GM10847 (cell line): ENCODE measurements around the gene IHH.

ENCODE experiments used
- POLR2A ChIP-seq: IDR thresholded peaks from 2 replicates; pipeline ENCODE4 v1.6.1; 2011; ENCODE audit not compliant: insufficient read length; ENCODE audit errors: extremely low read depth

IHH gene

DNA sequence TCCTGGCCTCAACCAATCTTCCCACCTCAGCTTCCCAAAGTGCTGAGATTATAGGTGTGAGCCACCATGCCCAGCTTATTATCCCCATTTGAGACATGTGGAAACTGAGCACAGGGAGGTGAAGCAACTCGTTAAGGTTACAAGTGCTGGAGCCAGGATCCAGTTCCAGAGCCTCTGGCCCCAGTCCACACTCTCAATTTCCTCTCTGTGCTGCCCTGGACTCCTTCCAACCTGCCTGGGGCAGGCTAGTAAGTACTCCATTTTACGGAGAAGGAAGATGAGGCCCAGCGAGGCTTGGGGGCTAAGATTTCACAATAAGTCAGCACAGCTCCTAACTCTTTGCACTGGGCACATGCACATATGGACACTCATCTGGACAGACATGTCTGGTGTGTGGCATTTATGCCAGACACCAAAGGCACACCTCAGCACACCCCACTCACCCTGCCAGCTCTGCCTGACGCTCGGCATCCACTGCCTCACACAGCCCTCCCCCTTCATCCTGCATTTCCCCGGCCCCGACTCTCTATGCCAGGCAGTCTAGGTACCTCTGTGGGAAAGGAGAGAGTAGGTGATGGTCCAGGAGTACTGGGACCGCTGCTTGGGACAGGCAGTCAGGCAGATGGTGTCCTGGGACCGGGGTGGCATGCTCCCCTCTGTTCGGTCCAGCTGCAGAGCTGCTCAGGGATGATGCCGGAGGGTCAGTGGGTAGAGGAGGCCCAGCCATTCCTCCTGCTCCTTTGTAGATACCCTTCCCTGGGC, 39.9 kb downstream of the IHH start:
- no peak for TF ChIP-seq POLR2A

- TF ChIP-seq POLR2A = no peak
These were observed 41.3 kb downstream of the IHH start for GRCh38 chr2:219019436-219019835.

DNA sequence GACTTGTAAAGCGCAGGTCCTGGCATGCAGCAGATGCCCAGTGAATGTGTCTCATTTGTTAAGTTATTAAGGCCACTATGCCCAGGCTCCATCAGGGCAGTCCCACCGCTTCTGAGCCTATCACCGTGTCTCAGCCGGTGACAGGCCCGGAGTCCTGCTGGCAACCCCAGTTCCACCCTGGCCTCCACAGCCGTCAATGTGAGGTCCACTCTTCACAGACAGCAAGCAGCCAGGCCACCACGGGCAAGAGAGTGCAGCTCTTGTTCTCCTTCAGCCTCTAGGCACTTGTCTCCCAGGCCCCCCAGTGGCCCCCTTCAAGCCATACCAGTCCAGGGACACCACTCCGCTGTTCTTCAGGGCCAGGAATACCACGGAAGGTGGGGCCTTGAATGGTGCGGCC, 42.0 kb downstream of the IHH start:
- no peak for TF ChIP-seq POLR2A

DNA sequence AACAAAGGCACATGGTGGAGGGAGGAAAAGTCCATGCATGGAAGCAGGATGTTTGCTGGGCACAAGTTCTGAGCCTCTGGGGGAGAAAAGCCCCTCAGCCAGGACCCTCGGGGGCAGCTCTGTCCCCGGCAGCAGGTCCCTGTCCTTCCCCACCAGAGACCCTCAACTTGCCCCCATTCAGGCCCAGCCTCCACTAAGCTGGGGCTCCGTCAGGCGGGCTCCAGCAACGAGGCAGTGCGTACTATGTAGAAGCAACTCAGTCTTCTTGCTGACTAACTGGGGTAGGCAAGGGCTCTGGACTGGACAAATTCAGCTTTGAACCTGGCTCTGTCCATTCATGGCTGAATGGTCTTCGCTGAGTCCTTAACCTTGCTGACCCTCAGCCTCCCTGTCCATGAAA, 42.4 kb downstream of the IHH start:
- TF ChIP-seq POLR2A = no peak

GRCh38 chr2:219017201-219017931, 43.4 kb downstream of the IHH start:
- no peak for TF ChIP-seq POLR2A

GRCh38 chr2:219016721-219017120, 44.0 kb downstream of the IHH start:
- TF ChIP-seq POLR2A = no peak

- no peak for TF ChIP-seq POLR2A
These were observed 49.8 kb downstream of the IHH start for GRCh38 chr2:219010873-219011272.

GRCh38 chr2:219010162-219010756, 50.5 kb downstream of the IHH start:
- no peak for TF ChIP-seq POLR2A

DNA sequence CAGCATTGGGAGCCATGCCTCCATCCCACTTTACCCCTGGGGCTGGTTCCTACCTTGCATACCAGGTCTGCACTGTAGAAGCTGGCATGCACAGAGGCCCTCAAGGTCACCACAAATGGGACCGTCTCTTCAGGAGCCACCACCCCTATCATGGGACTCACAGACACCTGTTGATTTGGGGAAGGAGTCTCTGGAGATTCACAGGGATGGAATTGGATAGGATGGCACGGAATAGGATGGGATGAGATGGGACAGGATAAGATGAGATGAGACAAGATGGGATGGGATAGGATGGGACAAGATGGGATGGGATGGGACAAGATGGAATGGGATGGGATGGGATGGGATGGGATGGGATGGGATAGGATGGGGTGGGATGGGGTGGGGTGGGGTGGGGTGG, 51.4 kb downstream of the IHH start:
- TF ChIP-seq POLR2A = no peak
